Nephron (organoid): ENCODE data around the gene TRAK1.

ENCODE experiments used
- H3K27ac Mint-ChIP-seq, 3 experiments: 2 replicates each; pipeline ENCODE4 v1.8.0; 2020; ENCODE audit warnings: mixed read lengths in 3 of 3, mild to moderate bottlenecking in 2 of 3, moderate library complexity in 1 of 3
- H3K27me3 Mint-ChIP-seq: 2 replicates; pipeline ENCODE4 v1.8.0; 2021; ENCODE audit warnings: low read depth, mild to moderate bottlenecking, moderate library complexity, mixed read lengths
- H3K36me3 Mint-ChIP-seq: 2 replicates; pipeline ENCODE4 v1.8.0; 2020; ENCODE audit warnings: low read depth, mixed read lengths
- H3K4me1 Mint-ChIP-seq: 2 replicates; pipeline ENCODE4 v1.8.0; 2020; ENCODE audit warnings: mixed read lengths
- H3K4me3 Mint-ChIP-seq, 3 experiments: 2 replicates each; pipeline ENCODE4 v1.8.0; 2020; ENCODE audit warnings: mild to moderate bottlenecking in 3 of 3, mixed read lengths in 3 of 3, moderate library complexity in 2 of 3
- H3K9me3 Mint-ChIP-seq: 2 replicates; pipeline ENCODE4 v1.8.0; 2020; ENCODE audit warnings: mixed read lengths
- CTCF ChIP-seq, 3 experiments: fragments of 200-600 bp; sonication (generic); IDR thresholded peaks; one replicate each; pipeline ENCODE4 v1.5.0; 2021; ENCODE audit warnings: antibody characterized with exemption in 3 of 3; ENCODE audit not compliant: unreplicated experiment in 3 of 3

TRAK1 gene

GRCh38 chr3:42204867-42205599, 113.9 kb downstream of the TRAK1 start:
- no peak overlapping the region for H3K4me3 Mint-ChIP-seq
- no peaks in the 10 kb centered on the region for H3K27me3 Mint-ChIP-seq
- H3K9me3 Mint-ChIP-seq = peaks cover 2% of the 10 kb centered on the region
- H3K27ac Mint-ChIP-seq = no peak overlapping the region
- TF ChIP-seq CTCF (IDR thresholded peaks at IDR 0.05; ENCODE audit: unreplicated experiment in 3 of 3) = no peak
- no peaks in the 10 kb centered on the region for H3K4me1 Mint-ChIP-seq
- peaks cover 69% of the 10 kb centered on the region for H3K36me3 Mint-ChIP-seq

- H3K27ac Mint-ChIP-seq = no peak overlapping the region
These were observed 114.8 kb downstream of the TRAK1 start for GRCh38 chr3:42205800-42206514.

GRCh38 chr3:42209917-42210316, 118.8 kb downstream of the TRAK1 start:
- Mint-ChIP-seq H3K36me3 (peaks cover 65% of the 10 kb centered on the region), H3K27me3 (no peaks in the 10 kb centered on the region), H3K9me3 (peaks cover 2% of the 10 kb centered on the region), H3K27ac (no peak overlapping the region), H3K4me1 (no peaks in the 10 kb centered on the region), H3K4me3 (no peak overlapping the region)
- TF ChIP-seq CTCF (IDR thresholded peaks at IDR 0.05; ENCODE audit: unreplicated experiment in 3 of 3) = no peak

More at GRCh38 chr3:42205800-42206514, 114.8 kb downstream of the TRAK1 start:
- Mint-ChIP-seq H3K4me3 (no peak overlapping the region), H3K36me3 (peaks cover 72% of the 10 kb centered on the region), H3K27me3 (no peaks in the 10 kb centered on the region), H3K4me1 (no peaks in the 10 kb centered on the region), H3K9me3 (peaks cover 2% of the 10 kb centered on the region)
- TF ChIP-seq CTCF (IDR thresholded peaks at IDR 0.05; ENCODE audit: unreplicated experiment in 3 of 3) = no peak

GRCh38 chr3:42210726-42211125, 119.6 kb downstream of the TRAK1 start:
- Mint-ChIP-seq H3K27me3 (no peaks in the 10 kb centered on the region), H3K27ac (no peak overlapping the region), H3K36me3 (peaks cover 62% of the 10 kb centered on the region), H3K4me3 (no peak overlapping the region), H3K9me3 (peaks cover 2% of the 10 kb centered on the region), H3K4me1 (no peaks in the 10 kb centered on the region)
- no peak for TF ChIP-seq CTCF (IDR thresholded peaks at IDR 0.05; ENCODE audit: unreplicated experiment in 3 of 3)

- no peak overlapping the region for H3K27ac Mint-ChIP-seq
- H3K36me3 Mint-ChIP-seq = peaks cover 52% of the 10 kb centered on the region
- H3K4me1 Mint-ChIP-seq = no peaks in the 10 kb centered on the region
- no peak overlapping the region for H3K4me3 Mint-ChIP-seq
- TF ChIP-seq CTCF (IDR thresholded peaks at IDR 0.05; ENCODE audit: unreplicated experiment in 3 of 3) = no peak
- H3K27me3 Mint-ChIP-seq = no peaks in the 10 kb centered on the region
- peaks cover under 1% of the 10 kb centered on the region for H3K9me3 Mint-ChIP-seq
These were observed 122.3 kb downstream of the TRAK1 start for GRCh38 chr3:42213417-42213816.
